GM19193 (cell line): ENCODE results near the gene CPT1C.

ENCODE experiments used
- POLR2A ChIP-seq: IDR thresholded peaks from 4 replicates; pipeline ENCODE4 v1.6.1; 2011; ENCODE audit not compliant: insufficient read depth, insufficient read length; ENCODE audit errors: extremely low read depth

The CPT1C gene

DNA sequence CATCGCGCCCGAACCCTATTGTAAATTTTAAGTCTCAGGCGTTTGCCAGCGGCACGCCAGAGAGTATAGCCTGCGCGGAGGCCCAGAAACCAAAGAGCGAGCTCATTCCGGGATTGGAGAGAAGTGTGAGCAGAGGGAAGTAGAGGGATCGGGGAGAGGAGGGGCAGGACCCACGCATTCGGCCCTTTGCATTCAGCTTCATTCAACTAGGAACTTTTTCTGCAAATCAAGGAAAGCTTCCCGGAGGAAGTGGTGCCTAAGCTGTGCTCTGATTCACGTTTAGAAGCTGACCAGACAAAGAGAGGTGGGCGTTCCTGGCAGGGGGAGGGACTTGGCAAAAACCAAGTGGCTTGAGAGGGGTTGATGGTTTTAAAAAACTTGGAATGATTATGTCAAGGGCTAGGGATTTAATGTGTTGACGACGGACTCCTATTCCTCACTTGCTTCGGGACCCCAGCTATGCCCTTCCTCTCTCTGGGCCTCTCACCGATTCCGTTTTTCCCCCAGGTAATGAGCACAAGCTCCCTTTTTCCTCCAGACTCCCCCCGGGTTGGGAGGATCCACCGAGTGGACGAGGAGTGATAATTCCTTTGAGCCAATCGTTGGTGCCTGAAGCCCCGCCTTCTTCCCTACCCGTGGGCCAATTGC is 14.7 kb upstream of the CPT1C start:
- peak; percentile 88 for TF ChIP-seq POLR2A

DNA sequence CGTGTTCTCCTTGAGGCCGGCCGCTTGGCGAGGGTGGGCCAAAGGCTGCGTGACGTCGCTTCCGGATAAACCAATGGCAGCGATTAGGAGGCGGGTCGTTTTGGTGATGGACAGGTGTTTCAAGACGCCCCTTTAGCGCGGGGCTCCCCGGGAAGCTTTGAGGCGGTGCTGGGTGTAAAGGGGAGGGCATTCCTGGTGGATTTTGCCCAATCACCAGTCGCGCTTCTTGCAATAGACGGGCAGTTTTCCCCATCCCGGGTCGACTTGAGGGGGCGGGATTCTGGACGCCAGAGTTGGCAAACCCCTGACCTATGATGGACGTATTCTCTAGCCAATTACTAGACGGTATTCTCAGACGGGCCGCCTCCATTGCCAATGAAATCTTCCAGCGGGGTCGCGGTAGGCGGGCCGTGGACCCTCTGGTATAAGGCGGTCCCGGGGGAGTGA is 14.1 kb upstream of the CPT1C start:
- no peak for TF ChIP-seq POLR2A

DNA sequence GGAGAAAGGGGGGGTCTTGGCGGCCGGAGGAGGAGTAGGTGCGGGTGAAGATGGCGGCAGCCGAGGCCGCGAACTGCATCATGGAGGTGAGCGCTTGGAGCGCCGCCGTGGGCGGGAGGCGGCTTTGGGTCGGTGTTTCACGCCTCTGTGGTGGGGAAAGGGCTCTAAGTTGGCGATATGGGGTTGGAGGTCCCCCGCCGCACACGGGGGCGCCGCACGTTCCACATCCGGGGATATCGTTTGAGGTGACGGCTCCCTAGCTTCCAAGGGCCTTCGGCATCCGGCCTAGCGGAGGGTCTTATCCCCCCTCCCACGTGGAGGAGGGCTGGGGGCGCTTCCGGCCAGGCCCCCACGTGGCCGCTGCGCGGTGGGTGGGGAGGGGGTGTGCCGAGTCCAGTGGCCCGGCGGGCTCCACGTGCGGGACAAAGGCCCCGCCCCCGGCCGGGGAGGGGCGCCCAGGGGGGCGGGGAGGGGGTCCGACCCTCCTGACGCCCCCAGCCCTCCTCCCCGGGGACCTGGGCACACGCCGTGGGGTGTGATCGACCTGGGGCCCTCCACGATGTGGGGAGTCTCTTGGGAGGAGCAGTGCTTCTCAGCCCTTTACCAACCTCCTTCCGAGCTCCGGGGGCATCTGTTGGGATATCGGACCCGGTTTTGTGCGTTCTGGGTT is 13.6 kb upstream of the CPT1C start, which contains the start of gene PRMT1:
TSS of gene PRMT1 (plus strand) at position 41 of the 670 bp plus-strand sequence. CDS start at position 51, 10 bp downstream.
- peak; percentile 89 for TF ChIP-seq POLR2A

DNA sequence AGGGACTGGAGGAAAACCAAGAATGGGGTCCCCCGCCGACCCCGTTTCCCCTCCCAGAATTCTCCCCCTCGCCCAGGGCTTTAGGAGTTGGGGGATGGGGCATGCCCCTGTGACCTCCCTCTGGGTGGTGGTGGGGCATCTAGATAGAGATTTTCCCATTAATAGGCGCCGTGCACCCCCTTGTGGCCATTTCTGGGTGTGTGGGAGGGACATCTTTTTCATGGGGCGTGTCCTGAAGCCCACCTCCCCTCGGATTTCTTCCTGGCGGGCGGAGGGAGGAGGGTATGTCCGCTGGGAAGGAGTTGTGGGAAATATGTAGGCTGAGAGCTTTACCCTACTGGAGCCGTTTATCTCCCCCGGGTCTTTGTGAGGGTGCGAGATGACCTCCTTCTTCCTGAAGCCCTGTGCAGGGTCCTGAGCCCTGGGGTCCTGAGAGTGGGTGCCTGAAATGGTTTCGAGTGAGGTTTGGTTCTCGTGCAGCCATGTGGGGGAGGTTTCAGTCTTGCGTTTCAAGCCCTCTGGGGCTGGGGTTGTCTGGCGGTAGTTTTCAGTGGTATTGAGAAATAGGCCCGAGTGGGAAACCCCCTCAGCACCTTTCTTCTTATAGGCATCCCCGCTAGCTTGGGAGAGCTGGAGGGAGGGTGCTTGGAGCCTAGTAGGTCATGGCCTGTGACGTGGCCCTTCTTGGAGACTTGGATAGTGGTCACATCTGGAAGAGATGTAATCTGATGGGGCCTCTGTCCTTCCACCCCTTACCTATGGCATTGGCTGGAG is 12.8 kb upstream of the CPT1C start:
- peak; percentile 22 for TF ChIP-seq POLR2A

DNA sequence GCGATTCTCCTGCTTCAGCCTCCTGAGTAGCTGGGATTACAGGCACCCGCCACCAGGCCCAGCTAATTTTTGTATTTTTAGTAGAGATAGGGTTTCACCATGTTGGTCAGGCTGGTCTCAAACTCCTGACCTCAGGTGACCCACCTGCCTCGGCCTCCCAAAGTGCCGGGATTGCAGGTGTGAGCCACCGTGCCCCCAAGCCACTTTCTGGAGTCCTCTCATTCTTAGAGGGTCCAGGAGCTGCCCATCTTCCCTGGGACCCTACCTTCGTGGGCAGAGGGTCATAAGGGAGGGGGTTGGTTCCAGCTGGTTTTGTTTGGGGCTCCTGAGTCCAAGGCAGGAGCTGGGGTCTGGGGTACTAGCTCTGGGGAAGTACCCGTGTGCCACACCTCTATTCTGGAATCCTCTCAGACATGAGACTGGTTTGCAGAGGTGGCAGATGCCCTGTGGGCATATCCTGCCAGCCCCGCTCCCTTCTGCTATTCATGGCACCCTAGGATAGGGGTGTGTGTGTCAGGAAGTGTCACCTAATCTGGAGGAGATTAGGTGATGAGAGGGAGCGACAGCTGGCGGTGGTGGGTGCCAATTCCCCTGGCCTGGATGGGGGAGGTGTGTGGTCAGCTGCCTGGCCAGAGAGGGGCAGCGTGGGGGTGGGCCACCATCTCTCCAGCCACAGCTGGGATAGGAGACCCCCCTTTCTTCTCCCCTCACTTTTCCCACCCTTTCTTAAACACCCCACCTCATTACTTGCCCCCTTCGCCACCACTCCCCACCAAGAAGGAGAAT is 11.7 kb upstream of the CPT1C start:
- TF ChIP-seq POLR2A = no peak

DNA sequence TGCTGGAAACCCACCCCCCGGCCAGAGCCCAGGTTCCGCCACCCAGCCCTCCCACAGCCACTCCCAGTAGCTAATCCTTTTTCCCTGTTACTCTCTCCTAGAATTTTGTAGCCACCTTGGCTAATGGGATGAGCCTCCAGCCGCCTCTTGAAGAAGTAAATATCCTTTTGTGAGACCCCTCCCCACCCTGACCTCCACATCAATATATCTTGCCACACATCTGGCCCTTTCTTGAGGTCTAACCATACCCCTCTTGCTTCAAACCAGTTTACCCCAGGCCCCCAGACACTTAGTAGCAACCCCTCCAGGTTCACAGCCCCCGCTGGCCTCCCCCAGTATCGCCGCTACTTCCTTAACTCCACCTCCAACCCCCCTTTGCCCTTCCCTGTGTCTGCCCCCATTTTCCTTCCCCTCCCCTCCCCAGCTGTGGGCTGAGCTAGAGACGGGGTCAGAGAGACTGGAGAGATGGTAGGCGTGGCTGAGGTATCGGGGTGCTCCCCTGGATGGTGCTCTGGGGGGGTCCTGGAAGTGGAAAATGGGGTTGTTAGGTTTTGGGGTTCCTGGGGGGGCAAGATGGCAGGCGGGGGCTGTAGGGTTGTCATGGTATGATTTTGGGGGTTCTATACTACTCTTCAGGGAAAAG is 11.0 kb upstream of the CPT1C start:
- no peak for TF ChIP-seq POLR2A

DNA sequence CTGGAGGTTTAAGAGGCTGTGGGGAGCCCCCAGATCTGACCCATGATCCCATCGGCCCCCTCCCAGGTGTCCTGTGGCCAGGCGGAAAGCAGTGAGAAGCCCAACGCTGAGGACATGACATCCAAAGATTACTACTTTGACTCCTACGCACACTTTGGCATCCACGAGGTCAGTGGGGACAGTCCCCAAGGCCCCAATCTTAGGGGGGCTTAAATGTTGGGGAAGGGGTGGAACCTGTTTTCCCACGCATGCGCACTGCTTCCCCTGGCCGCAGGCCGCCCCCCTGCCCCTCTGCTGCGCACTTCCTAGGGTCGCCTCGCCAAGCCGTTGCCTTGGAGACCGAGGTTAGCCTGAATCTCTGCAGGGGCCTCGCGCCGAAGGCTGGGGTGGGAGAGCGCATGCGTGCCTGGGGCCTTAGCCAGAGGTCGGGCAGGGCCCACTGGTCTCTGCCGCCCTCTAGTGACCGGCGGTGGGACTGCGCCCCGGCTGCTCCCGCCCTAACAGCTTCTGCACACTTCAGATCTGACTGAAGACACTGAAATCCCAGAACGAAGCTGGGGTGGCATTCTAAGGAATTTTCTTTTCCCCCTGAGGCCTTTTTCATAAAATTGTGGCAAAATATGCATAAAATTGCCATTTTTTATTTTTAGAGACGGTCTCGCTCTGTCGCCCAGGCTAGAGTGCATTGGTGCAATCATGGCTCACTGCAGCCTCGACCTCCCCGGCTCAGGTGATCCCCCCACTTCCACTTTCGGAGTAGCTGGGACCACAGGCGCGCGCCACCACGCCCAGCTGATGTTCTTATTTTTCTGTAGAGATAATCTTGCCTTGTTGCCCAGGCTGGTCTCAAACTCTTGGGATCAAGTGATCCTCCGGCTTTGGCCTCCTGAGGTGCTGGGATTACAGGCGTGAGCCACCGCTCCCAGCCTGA is 10.2 kb upstream of the CPT1C start:
- TF ChIP-seq POLR2A = no peak

DNA sequence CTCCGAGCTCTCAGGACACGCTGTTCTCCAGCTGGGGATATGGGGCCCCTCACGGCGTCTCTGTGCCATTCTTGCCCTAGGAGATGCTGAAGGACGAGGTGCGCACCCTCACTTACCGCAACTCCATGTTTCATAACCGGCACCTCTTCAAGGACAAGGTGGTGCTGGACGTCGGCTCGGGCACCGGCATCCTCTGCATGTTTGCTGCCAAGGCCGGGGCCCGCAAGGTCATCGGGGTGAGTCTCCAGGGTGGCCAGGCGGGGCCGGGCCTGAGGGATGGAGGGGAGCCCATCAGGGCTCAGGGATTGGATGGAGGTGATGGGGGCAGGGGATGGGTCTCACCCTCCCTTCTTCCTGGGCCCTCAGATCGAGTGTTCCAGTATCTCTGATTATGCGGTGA is 9.1 kb upstream of the CPT1C start:
- TF ChIP-seq POLR2A = no peak

DNA sequence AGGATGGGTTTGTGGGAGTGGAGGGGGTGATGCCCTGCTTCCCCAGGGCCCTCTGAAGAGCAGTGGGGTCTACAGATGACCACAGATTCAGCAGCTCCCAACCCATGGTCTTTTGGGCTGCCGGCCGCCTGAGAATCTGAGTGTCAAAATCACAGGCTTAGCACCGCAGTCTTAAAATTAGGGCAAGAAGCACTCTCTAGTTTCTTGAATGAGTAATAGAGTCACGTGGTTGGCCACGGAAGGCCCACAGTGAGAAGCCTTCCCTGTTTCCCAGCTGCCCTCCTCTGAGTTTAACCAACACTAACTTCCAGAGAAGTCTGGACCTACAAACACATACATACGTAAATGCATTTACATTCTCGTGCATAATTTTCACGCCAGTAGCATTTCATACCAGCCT is 8.6 kb upstream of the CPT1C start:
- no peak for TF ChIP-seq POLR2A

DNA sequence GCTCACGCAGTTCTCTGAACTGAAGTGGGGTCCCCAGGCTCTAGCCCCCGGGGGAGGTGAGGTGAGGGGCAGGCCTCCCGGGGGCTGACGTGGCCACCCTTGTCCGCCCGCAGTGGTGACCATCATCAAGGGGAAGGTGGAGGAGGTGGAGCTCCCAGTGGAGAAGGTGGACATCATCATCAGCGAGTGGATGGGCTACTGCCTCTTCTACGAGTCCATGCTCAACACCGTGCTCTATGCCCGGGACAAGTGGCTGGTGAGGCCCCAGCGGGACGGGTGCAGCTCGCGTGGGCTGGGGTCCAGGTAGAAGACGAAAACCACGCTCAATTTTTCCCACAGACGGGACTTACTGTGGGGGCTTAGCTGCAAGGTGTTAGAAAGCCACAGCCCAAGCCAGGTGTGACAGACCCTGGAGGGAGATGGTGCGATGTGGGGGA is 7.1 kb upstream of the CPT1C start:
- no peak for TF ChIP-seq POLR2A

DNA sequence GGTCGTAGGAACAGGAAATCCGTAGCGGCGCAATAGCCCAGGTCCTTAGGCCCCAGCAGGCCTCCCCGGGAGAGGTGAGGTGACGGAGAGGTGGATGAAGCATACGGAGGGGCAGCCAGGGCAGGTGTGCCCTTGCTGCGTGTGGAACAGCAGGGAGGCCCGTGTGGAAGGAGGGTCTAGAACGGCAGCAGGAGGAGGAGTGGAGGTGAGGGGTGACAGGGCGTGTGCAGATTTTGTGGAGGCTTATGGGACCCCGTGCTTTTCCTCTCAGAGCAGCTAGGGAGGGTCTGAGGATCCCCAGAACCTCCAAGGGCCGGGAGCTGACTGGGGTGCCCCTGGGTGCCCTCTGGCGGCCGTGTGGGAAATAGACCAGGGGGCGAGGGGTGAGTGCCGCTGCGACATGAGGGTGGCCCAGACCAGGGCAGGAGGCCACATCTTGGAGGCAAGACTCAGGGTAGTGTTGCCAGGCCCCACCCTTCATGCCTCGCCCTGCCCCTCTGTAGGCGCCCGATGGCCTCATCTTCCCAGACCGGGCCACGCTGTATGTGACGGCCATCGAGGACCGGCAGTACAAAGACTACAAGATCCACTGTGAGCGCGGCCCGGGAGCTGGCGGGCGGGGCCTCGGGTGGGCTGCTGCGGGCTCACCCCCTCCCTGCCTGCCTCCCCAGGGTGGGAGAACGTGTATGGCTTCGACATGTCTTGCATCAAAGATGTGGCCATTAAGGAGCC is 6.5 kb upstream of the CPT1C start:
- TF ChIP-seq POLR2A = no peak

DNA sequence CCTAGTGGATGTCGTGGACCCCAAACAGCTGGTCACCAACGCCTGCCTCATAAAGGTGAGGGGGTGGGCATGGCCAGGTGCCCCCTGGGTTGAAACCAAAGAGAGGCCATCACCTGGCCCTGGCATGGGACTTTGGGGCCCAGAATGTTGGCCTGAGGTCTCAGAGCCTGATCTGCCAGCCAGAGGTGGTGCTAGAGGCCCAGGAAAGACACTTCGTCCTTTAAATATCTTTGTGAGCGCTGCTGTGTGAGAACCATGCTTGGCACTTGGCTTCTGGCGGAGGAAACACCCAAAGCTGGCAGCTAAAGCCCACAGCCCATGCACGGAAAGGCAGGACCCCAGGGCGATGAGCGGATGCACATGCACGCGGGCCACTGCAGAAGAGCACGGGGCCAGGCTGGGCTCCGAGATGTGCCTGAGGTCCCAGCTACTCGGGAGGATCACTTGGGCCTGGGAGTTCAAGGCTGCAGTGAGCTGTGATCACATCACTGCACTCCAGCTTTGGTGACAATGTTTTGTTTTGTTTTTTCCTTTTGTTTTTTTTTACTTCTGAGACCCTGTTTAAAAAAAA is 5.8 kb upstream of the CPT1C start:
- no peak for TF ChIP-seq POLR2A

DNA sequence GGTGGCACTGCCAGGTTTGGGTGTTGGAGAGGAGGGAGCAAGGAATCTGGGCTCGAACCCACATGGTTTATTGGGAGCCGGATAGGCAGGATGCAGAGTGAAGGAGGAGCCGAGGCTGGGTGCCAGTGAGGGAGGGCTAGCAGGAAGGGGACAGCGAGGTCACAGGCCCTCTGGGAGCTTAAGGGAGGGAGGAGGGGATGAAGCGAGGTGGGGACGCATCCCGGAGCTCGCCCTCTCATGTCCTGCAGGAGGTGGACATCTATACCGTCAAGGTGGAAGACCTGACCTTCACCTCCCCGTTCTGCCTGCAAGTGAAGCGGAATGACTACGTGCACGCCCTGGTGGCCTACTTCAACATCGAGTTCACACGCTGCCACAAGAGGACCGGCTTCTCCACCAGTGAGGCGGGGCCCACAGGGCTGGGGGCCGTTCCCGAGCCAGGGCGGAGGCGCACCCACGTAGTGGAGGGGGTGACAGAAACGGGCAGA is 5.0 kb upstream of the CPT1C start:
- peak; percentile 2 for TF ChIP-seq POLR2A
